IPS-NIHi11 (cell line): ENCODE measurements around the gene RPL28.
A peak's percentile ranks its signal among the peaks of the same experiment; 100 is the strongest.

Experiments
- DNase-seq: peaks from one replicate; pipeline ENCODE4 v3.0.0; 2012; ENCODE audit warnings: mixed read lengths, low spot score

The RPL28 gene

DNA sequence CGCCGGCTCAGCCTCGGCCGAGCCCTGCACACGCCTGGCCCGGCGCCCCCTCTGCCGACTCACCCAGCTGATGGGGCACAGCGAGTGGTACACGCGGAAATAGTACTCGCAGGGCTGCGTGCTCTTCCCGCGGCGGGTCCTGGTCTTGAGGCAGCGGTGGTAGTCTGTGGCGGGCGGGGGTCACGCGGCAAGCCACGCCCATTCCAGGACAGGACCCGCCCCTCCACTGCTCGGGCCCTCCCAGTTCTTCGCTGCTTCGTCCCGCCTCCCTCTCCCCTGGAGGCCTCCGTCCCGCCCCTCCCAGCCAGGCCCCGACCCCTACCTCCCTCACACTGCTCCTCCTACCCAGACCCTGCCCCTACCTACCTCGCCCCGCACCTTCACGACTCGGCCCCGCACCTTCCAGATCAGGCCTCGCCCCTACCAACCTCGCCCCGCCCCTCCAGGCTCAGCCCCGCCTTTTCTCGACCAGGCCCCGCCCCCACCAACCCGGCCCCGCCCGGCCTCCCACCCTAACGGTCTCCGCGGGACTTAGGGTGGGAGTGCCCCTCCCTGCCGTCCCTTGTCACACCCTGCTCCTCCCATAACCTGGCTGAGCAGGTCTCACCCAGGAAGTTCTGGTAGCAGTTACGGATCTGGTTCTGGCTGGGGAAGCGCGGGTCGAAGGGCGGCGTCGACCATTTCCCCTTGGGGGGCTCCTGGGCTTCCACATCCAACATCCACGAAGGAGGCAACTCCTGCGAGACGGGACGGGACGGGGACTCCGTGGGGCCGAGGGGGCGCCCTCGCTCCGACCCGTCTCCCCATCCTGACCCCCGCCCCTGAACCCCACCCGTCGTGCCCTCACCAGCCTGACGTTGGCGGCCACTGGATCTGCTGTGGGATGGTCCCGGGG, 31.7 kb upstream of the RPL28 start:
- peak; percentile 93 for DNase-seq

DNA sequence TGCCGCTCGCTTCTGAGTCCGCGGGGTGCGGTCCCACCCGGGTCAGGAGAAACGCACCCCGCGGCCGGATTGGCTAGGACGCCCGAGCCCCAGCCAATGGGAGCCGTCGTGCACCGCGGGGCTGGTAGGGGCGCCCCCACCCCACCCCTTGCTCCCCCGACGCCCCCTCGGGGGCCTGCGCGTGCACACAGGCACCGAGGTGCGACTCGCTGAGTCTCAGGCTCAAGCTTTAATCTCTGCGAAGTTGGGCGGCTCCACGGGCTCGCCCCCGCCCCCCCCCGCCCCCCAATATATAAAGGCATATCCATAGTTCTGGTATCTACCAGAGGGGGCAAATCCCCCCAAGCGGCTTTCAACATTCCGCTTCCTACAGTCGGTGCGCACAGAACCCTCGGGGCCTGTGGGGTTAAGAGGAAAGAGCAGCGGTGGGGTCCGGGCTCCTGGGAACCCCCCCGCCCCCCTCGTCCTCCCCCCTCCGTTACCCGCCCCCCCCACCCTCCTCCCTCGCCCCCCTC, 31.0 kb upstream of the RPL28 start, which contains the start of gene COX6B2:
Gene COX6B2 (minus strand): TSS at position 22 of the 515 bp plus-strand sequence. CDS start 198 bp downstream, outside the sequence.
- DNase-seq: peak; percentile 70

DNA sequence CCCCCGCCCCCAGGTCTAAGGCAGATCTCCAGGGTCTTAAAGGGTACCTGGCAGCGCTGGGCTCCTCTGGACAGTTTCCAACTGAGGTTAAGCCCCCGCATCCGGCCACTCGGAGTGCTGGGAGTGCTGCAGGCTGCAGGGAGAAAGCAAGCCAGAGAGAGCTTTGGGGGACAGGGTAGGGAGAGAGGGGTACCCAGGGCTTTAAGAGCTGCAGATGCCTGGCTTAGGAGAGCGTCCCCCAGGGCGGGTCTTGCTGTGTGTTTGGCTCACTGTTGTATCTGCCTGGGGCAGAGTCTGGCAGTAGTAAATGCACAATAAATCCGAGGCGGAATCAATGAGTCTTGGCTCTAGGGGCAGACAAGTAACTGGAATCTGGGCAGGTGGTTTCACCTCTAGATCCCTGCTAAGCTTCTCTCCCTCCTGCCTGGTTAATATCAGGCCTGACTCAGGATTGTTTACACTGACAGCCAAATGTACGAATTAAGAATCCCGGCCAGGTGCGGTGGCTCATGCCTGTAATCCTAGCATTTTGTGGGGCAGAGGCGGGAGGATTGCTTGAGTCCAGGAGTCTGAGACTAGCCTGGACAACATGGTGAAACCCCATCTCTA, 30.4 kb upstream of the RPL28 start:
- peak; percentile 59 for DNase-seq

DNA sequence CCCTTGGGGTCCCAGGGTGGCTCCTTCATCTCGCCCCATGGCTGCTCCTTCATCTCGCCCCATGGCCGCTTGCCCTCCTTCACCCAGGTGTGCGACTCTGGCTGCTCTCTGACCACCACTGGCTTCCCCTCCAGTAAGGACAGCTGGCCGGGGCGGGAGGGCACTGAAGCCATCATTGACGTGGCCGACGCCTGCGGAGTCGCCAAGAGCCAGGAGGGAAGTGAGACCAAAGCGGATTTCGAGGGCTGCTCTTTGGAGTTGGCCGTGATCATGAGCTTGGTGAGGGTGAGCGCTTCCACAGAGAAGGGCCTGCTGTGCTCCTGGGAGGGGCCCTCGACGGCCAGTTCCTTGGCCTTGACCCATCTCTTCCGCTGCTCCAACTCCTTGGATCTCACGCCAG, 27.2 kb upstream of the RPL28 start:
- no peak for DNase-seq

DNA sequence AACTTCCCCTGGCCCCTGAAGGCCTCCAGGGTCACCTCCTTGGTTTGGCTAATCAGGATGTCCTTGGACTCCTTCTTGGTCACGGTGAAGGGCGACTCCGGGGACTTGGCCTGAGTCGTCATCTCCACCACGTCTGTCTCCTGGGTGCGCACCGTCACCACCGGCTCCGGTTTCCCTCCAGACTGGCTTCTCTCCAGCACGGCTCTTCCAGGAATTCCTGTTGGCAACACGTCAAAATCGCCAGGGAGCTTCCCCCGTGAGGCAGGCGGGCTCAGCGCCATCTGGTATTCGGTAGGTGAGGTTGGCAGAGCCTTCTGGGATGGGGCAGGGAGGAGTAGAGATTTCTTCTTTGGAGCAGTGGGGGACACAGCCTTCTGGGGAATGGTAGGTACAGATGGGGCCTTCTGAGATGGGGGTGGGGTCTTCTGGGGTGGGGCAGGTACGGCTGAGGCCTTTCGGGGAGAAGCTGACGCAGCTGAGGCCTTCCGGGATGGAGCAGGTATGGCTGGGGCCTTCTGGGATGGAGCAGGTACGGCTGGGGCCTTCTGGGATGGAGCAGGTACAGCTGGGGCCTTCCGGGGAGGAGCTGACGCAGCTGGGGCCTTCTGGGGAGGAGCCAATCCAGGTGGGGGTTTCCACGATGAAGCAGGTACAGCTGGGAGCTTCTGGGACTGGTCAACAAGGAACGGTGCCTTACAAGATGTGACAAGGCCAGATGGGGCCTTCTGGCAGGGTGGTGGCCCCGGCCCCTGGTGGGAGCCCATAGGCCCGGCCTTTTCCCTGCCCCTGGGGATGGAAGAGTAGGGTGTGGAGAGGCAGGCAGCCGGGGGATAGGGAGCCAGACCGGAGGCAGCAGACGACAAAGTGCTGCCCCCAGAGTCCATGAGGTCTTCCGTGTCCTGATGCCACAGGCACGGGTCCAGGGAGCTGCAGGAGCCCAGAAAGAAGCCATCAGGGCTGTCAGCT, 26.5 kb upstream of the RPL28 start:
- DNase-seq: no peak

DNA sequence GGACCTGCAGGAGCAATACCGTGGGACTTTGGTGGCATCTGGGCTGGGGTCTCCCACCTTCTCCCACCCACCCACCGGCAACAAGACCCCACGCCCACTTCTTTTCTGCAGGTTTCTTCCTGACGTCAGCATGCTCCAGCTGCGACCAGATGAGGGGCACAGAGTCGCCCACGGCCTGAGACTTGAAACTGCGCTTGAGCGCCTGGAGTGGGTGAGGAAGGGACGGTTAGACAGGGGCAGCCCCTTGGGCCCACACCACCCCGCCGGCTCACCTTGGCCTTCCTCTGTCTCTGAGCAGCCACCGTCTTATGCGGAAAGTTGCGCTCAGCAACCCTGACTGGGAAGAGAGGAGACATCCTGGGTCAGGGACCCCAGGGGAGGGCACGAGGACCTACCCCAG, 24.8 kb upstream of the RPL28 start:
- no peak for DNase-seq

DNA sequence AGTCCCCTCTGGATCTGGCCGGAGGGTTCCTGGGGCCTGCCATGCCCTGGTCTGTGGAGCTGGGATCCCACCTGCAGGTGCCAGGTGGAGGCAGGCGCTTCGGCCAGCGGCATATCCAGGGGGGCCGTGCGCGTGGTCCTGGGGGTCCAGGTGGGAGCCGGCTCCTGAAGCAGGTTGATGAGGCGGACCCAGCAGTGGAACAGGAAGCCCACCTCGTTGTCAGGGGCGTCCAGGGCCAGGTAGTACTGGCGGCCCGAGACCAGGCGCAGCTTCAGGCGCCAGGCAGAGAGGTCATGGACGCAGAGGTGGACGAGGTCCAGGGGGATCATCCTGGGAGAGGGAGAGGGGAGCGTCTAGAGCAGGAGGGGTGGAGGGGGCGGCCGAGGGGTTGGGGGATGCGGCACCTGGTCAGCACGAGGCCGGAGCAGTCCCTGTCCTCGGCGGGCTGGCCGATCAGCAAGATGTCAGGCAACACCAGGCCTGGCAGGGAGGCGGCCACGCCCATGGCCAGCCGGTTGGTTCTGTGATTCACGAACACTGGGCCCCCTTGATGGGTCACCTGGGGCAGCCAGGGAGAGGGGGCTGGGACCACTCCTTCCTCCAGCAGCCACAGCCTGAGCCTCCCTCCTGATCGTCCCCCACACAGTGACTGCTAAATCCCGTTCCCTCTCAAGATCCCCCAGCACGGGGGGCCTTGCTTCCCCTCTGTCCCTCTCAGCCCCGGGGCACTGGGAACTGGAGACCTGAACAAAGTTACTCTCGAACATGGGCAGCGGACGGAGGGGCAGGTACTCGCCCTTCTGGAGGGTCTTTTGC, 23.4 kb upstream of the RPL28 start:
- no peak for DNase-seq

DNA sequence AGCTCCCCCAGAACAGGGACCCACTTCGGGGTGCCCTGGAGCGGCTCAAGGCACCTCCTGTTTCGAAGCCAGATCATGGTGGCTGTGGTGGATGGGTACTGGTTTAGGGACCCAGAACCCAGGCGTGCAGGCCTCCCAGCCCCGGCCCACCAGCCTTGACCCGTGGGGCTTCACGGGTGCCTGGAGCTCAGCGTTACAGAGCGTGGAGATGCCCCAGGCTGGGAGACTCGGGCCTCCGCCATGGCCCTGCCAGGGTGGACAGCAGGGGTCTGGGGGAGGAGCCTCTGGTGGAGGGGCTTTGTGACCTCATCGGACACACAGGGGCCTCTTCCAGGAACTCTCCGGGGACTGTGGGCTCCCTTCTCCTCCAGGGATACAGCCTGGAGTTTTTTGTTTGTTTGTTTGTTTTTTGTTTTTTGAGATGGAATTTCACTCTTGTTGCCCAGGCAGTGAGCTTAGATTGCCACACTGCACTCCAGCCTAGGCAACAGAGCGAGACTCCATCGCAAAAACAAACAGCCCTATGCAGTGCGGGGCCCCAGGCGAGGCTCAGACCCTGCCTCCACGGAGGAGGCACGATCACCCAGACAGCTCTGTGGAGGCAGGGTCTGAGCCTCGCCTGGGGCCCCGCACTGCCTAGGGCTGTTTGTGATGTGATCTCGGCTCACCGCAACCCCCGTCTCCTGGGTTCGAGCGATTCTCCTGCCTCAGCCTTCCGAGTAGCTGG, 22.6 kb upstream of the RPL28 start, which contains the start of gene GARIN5B:
Gene GARIN5B (minus strand): TSS at position 271 of the 727 bp plus-strand sequence. CDS start 194 bp downstream, at position 77.
- peak; percentile 68 for DNase-seq

DNA sequence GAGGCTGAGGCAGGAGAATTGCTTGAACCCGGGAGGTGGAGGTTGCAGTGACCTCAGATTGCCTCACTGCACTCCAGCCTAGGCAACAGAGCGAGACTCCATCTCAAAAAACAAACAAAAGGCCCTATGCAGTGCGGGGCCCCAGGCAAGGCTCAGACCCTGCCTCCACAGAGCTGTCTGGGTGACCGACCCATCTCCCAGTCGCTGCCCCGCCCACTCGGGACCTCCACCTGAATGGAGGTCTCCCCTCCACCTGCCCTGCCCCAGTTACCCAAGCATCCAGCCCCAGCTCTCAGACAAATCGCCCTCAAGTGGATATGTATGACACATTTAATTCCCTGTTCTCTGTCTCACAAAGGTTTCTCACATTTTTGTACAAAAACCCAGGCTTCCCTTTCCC, 20.5 kb upstream of the RPL28 start:
- no peak for DNase-seq

DNA sequence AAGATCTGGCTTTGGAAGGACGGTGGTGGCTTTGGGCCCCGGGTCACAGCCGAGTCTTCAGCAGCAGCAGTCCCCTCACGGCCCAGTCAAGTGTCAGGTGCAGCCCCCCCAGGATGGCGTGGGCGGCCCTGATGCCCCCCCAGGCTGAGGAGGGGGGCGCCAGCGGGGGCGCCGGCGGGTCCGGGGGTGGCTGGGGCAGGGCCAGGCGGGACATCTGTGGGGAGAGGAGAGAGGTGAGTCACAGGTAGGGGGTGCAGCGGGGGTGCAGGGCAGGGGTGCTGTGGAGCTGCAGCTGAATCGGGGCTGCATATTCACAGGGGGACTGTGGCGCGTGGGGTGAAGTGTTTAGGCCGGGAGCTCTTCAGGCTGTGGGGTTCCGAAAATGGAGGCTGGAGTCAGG, 19.8 kb upstream of the RPL28 start:
- DNase-seq: no peak

DNA sequence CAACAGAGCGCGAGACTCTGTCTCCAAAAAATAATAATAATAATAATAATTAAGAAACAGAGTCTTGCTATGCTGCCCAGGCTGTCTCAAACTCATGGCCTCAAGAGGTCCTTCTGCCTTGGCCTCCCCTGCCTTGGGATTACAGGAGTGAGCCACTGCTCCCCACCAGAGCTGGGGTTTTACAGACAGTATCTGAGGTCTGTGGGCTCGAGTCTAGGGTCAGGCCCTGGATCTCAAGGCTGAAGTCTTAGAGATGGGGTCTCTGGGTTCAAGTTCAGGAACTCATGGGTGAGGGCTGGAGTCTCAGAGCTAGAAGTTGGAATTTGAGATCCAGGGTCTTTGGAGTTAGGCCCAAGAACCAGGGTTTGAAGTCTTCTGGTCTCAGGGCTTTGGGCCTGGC, 18.9 kb upstream of the RPL28 start:
- no peak for DNase-seq

DNA sequence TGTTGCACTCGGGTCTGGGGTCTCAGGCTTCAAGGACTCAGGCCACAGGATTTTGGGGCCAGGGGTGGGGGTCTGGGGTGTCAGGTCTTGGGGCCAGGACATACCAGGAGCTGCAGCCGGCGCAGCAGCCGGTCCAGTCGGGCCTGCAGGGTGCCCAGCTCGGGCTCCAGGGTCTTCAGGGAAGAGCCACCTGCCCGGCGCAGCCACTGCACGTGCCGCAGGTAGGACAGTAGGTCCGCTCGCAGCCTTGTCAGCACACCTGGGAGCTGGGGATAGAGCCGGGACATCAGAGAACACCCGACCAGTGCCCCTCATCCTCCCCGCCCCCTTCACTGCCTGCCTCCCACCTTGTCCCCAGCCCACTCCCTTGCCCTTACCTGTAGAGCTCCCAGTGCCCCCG, 17.6 kb upstream of the RPL28 start:
- no peak for DNase-seq

DNA sequence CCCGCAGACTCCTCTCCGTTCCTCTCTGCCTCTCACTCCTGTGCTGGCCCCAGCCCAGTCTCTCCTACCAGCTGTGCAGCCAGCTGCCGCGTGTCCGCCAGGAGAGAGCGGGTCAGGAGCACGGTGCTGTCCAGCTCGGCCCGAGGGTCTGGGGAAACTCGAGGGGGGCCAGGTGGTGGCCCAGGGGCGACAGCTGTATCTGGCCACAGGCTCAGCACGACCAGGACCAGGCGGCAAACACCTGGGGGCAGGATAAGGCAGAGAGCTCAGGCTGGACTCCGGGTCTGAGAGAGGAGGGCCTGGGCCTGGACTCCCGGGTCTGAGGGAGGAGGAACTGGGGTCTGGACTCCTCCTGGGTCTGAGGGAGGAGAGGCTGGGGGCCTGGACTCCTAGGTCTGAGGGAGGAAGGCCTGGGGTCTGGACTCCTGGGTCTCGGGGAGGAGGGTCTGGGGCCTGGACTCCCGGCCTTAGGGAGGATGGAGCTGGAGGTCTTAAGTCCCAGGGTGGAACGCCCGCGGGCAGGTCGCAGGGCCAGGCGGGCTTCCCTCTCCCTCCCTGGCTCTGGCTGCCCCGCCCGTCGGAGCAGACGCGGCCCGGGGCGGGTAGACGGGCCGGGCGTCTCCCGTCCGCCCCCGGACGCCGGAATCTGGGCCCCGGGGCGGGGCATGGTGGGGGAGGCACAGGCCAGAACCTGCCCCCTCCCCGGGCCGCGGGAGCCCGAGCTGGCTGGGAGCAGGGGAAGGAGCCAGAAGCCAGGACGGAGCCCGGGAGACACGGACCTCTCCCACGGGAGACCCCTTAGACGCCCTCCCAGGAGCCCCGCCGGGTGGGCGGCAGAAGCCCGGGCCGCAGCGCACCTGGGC, 16.8 kb upstream of the RPL28 start:
- peak; percentile 79 for DNase-seq

DNA sequence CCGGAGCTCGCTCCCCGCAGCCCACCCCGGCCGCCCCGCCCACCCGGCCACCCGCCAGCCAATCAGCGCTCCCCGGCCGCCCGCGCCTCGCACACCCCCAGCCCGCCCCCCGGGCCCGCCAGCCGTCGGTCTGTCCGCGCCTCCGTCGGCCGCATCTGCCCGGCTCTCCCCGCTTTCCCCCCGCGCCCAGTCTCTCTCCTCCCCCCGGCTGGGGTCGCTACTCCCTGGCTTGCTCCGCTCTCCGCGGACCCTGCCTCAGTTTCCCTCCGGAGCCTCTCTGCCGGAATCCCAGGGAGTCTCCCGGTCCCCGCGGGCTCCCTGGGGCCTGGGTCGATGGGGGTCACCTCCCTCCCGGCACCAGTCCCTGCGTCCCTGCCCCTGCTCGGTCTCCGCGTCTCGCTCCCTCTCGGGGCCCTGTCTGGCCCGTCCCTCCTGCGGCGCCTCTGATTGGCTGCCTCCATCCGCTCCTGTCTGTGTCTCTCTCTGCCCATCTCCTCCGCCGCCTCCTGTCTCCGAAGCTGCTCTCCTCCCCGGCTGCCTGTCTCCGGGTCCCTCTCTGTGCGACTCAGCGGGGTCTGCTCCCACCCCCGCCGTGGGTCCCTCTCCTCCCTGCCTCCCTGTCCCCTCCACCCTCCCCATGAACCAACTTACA, 16.0 kb upstream of the RPL28 start:
- peak; percentile 93 for DNase-seq

DNA sequence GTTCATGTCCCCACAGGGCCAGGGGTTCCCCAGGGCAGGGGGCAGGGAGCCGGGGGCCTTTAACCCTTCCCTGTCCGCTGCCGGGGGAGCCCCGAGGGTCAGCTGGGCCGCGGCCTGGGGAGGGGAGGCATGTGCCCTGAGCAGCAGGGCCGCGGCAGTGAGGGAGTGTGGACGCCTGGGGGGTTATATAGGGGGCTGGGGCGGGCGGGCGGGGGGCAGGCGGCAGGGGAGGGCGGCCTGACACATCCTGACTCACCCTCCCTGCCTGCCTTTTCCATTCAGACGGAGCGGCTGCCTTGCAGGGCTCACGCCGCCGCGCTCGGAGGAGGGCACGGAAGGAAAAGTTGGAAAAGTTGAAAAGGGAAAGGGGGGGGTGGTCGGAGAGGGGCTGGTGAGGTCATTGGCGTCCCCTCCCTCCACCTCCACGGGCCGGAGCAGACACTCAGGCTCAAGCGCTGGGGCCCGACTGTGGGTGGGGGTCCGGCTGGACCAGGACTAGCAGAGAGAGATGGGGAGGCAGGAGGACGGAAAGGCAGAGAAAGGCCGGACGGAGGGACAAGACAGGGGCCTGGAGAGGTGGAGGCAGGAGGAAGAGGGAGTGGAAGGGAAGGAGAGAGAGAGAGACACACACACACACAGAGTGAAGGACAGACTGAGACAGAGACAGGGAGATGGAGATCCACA, 15.3 kb upstream of the RPL28 start, which contains the start of gene IL11:
Gene IL11 (minus strand): TSS at position 159 of the 684 bp plus-strand sequence. CDS start 153 bp downstream, at position 6.
- DNase-seq: no peak

DNA sequence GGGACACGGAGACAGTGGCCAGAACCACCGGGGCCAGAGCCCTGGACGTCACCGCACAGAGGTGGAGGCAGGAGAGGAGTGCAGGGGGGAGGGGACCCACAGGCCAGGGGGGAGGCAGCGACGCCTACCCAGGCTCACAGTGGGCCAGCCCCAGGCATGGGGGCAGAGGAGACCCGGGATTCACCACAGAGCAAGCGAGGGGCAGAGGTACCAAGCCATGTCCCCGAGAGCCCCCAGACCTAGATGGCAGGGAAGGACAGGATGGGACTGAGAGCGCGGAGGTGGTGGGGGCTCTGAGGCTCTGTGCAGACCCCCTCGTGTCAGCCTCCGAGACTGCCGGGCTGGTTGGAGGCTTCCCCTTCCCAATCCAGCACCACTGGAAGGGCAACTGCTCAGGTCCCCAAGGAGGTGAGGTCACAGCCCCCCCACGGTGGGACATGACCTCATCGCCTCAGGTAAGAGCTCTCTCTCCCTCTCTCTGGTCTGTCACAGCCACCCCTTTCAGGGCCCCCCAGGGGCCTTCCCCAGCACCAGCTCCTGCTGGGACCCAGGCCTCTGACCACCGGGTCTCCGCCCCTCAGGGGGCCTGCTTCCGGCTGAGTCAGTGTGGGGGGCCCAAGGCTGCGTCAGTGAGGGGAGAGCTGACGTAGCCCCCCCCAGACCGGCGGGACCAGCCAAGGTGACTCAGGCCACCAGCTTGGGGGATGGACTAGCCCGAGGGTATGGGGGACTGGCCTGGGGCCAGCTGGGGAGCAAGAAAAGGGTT, 13.2 kb upstream of the RPL28 start:
- no peak for DNase-seq

DNA sequence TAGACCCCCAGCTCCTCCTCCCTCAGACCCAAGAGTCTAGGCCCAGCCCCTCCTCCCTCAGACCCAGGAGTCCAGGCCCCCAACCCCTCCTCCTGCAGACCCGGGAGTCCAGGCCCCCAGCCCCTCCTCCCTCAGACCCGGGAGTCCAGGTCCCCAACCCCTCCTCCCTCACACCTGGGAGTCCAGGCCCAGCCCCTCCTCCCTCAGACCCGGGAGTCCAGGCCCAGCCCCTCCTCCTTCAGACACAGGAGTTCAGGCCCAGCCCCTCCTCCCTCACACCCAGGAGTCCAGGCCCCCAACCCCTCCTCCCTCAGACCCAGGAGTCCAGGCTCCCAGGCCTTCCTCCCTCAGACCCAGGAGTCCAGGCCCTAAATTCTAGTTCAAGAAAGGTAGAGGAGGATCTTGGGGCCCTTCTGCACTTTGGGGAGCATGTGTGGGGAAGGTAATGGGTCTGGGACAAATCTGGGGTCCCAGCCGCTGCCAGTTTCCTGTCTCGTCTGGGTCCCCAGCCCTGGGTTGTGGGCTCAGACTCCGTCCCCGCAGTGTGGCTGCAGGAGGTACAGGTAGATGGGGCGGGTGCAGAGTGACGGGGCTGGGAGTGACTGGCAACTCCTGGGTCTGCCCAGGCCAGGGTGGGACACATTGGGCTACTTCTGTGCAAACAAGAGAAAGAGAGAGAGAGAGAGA, 12.3 kb upstream of the RPL28 start:
- DNase-seq: no peak
